Fibroblast of pulmonary artery (primary cell): ENCODE results near the gene MBD2.

Experiments
- DNase-seq: peaks from one replicate; pipeline ENCODE4 v3.0.0-alpha.2; 2010; ENCODE audit warnings: low read depth
- H3K4me3 ChIP-seq: replicated peaks from 2 replicates; pipeline ENCODE4 v1.5.1; 2011; ENCODE audit warnings: low read depth, mild to moderate bottlenecking, control low read depth, low read length, moderate library complexity
- TF ChIP-seq, protein P1 (sequence below): IDR thresholded peaks from 2 replicates; pipeline ENCODE4 v1.5.1; 2011; ENCODE audit warnings: mild to moderate bottlenecking, control low read depth, low read length, inconsistent platforms; ENCODE audit errors: missing control alignments

Gene MBD2

DNA sequence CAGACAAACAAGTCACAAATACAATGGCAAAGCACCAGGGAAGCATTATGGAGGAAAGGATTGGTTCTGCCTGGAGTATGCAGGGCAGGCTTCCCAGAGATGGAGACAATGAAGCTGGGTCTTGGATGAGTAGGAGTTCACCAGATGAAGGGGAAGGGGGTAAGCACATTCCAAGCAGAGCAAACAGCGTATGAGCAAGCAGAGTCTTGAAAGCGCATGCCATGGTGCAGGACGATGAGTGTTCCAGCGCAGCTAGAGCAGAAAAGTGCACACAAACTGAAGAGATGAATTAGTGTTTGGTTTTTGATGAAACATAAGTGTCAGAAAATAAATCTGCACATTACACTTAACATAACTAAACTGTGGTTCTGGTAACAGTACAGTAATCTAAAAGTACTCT lies 21.6 kb downstream of the MBD2 start:
- TF ChIP-seq, protein P1, sequence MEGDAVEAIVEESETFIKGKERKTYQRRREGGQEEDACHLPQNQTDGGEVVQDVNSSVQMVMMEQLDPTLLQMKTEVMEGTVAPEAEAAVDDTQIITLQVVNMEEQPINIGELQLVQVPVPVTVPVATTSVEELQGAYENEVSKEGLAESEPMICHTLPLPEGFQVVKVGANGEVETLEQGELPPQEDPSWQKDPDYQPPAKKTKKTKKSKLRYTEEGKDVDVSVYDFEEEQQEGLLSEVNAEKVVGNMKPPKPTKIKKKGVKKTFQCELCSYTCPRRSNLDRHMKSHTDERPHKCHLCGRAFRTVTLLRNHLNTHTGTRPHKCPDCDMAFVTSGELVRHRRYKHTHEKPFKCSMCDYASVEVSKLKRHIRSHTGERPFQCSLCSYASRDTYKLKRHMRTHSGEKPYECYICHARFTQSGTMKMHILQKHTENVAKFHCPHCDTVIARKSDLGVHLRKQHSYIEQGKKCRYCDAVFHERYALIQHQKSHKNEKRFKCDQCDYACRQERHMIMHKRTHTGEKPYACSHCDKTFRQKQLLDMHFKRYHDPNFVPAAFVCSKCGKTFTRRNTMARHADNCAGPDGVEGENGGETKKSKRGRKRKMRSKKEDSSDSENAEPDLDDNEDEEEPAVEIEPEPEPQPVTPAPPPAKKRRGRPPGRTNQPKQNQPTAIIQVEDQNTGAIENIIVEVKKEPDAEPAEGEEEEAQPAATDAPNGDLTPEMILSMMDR: no peak
- no peak overlapping the region for H3K4me3 ChIP-seq
- no peak for DNase-seq

DNA sequence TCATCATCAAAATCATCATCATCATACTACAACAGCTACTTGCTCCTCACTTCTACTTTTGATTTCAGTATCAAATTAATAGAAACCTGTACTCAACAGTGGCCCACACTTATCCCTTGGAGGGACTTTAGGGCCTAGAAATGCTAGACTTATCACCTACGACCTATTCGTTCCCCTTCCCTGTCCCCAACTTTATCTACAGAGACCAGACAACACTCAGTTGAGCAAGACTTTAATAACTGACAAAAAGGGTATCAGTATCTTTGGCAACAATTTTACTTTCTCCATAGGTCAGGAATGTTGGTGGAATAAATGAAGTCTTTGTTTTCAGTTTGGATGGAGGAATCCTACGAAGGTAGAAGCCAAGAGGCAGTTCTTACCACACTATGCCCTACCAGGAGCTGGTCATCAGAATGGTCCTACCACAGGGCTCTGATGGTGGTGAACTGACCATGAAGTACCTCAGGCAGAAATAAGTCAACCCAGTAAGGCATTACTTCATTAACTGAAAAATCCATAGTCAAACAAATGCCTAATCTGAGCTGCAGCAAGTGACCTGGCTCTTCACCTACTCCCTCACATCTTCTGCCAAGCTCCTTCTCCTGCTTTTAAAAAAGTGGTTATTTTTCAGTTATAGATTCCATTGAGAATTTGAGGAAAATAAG lies 26.6 kb downstream of the MBD2 start:
- TF ChIP-seq, protein P1: no peak
- H3K4me3 ChIP-seq: no peak overlapping the region
- DNase-seq: no peak

DNA sequence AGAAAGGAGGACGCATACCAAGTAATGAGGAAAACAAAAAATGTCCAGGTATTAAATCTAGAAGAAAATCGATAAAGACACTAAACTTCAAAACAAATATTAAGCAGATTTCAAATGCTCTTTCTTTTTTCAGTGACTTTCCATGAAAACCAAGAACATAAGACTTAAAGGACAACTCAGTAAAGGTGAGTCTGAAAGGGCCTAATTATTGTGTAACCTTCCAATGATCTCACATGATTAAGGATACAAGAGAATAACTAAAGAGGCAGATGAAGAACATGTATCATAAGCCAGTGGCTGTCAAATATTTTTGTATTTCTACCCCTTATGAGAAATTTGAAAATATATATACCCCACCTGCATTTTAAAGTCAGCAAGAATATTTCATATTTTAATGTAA lies 30.7 kb downstream of the MBD2 start:
- DNase-seq: no peak
- TF ChIP-seq, protein P1: no peak

DNA sequence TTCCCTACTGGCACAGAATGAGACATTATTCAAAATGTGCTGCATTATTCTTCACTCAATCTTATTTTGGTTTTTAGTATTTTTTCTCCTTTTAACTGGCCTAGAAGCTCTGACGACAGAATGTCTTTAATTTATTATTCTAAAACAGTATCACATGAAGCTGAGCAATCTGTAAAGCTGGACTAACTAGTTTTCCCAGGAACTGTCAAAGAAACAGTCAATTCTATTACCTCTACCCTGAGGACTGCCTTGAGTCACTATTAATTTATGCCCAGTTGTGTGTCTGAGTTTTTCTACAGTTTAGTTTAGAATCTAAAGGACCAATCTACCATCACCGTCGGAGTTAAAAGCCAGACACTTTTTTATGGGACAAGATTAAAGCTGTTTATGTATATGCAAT lies 31.6 kb downstream of the MBD2 start:
- DNase-seq: no peak
- TF ChIP-seq, protein P1: no peak

More for the DNA sequence above, 30.7 kb downstream of the MBD2 start:
- no peak overlapping the region for H3K4me3 ChIP-seq

GRCh38 chr18:54192415-54192814 lies 32.1 kb downstream of the MBD2 start:
- TF ChIP-seq, protein P1: no peak
- no peak overlapping the region for H3K4me3 ChIP-seq
- DNase-seq: no peak

More for the DNA sequence above, 31.6 kb downstream of the MBD2 start:
- H3K4me3 ChIP-seq: no peak overlapping the region

- TF ChIP-seq, protein P1: no peak
- no peak for DNase-seq
- H3K4me3 ChIP-seq: no peak overlapping the region
Observed at GRCh38 chr18:54191352-54191751, 33.1 kb downstream of the MBD2 start.

- TF ChIP-seq, protein P1: no peak
- no peak for DNase-seq
- H3K4me3 ChIP-seq: no peak overlapping the region
Observed at GRCh38 chr18:54187372-54187771, 37.1 kb downstream of the MBD2 start.
